GM06990 (cell line): ENCODE results near the gene TAPT1.

Experiments used
- DNase-seq: peaks from one replicate; pipeline ENCODE4 v3.0.0-alpha.2; 2011; ENCODE audit not compliant: insufficient read length; ENCODE audit errors: extremely low read depth
- H3K27me3 ChIP-seq: replicated peaks from 2 replicates; pipeline ENCODE4 v1.6.0; 2011; ENCODE audit warnings: low read length; ENCODE audit not compliant: control insufficient read depth, insufficient read depth
- H3K36me3 ChIP-seq: 2 replicates; pipeline ENCODE4 v1.5.1; 2011; ENCODE audit warnings: low read length; ENCODE audit not compliant: control insufficient read depth, insufficient read depth
- H3K4me3 ChIP-seq: replicated peaks from 2 replicates; pipeline ENCODE4 v1.5.1; 2011; ENCODE audit warnings: low read depth, mild to moderate bottlenecking, control low read depth, low read length
- TF ChIP-seq, protein P1 (sequence below): IDR thresholded peaks from 2 replicates; pipeline ENCODE4 v1.5.1; 2011; ENCODE audit warnings: low read length, control low read depth, mild to moderate bottlenecking, inconsistent platforms; ENCODE audit not compliant: insufficient read depth, poor library complexity, severe bottlenecking

The TAPT1 gene

DNA sequence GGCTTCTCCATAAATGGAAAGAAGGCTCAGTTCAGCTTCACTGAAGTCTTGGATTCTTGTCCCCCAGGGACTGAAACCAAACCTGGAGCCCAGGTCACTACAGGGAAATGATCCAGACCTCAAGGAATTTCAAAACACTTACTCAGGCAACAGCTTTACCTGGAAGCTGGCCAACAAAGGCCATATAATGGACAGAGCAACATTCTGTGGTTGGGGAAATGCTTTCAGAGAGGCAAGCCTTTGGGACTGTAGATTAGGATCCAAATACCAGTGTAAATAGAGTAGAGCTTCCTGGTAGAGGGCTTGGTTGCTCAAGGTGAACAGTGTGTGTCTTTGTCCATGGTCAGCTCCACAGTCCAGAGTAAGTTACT, 85.4 kb downstream of the TAPT1 start:
- H3K4me3 ChIP-seq = no peak overlapping the region
- DNase-seq = no peak
- H3K36me3 ChIP-seq = no peaks in the 10 kb centered on the region
- H3K27me3 ChIP-seq = no peaks in the 10 kb centered on the region
- TF ChIP-seq, protein P1, sequence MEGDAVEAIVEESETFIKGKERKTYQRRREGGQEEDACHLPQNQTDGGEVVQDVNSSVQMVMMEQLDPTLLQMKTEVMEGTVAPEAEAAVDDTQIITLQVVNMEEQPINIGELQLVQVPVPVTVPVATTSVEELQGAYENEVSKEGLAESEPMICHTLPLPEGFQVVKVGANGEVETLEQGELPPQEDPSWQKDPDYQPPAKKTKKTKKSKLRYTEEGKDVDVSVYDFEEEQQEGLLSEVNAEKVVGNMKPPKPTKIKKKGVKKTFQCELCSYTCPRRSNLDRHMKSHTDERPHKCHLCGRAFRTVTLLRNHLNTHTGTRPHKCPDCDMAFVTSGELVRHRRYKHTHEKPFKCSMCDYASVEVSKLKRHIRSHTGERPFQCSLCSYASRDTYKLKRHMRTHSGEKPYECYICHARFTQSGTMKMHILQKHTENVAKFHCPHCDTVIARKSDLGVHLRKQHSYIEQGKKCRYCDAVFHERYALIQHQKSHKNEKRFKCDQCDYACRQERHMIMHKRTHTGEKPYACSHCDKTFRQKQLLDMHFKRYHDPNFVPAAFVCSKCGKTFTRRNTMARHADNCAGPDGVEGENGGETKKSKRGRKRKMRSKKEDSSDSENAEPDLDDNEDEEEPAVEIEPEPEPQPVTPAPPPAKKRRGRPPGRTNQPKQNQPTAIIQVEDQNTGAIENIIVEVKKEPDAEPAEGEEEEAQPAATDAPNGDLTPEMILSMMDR = no peak

DNA sequence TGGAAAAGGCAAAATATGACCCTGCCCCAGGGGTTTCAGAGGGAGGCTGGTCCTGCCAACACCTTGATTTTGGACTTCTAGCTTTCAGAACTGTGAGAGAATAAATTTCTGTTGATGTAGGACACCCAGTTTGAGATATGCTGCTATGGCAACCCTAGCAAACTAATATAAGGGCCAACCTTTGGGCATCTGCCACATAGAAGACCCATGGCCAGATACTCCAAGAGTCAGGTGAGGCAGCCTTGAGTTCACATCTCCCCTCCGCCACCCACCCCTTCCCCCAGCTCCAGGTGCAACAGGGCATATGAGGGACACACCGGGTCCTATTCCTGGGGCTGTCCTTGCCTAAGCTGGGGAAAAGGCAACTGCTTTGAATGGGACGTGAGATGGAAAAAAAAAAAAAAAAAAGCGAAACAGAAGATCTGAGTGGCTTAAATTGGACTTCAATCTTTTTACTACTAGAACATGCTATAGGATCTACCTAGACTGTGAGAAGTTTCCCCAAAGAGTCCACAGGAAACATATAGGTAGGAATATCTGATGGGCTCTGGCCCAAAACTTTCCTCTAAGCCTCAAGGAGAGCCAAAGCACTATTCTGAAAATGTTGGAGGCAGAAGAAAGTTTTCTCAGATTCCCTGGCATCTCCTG, 85.9 kb downstream of the TAPT1 start:
- no peak for DNase-seq
- Histone ChIP-seq H3K27me3 (no peaks in the 10 kb centered on the region), H3K36me3 (no peaks in the 10 kb centered on the region), H3K4me3 (no peak overlapping the region)
- TF ChIP-seq, protein P1 = no peak

DNA sequence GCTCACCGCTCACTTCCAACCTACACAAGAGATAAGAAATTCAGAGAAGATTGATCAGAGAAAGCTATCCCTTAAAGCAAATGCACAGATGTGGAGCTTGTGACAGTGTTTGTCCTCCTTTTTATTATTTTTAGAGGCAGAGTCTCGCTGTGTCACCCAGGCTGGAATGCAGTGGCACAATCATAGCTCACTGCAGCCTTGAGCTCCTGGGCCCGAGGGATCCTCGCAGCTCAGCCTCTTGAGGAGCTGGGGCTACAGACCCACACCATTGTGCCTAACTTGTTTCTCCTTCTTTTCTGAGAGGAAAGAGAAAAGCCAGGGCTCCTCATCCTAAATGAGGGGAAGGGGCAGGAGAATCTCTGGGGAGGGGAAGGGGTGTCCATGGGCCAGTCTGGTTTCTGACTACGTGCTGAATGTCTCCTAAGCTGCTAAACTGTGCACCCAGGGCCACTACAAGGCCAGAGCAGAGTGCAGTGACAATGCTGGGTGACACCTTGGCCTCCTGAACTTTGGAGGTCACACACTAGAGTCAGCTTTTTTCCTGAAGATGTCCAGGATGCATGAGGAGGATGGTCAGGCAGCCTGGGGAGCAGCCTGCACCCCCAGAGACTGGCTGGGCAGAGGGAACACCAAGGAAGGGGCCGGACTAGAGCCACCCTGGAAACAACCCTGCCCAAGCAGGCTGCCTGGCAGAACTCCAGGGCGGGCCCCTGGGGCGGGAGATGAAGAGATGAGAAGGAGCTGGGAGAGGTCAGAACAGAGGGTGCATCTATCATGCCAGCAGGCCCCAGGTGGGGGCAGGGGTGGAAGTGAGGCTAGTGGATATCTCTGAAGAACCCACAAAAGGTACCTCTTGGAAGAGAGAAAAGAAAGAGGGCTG, 87.0 kb downstream of the TAPT1 start:
- H3K4me3 ChIP-seq = no peak overlapping the region
- H3K36me3 ChIP-seq = no peaks in the 10 kb centered on the region
- DNase-seq = no peak
- TF ChIP-seq, protein P1 = no peak
- H3K27me3 ChIP-seq = no peaks in the 10 kb centered on the region

DNA sequence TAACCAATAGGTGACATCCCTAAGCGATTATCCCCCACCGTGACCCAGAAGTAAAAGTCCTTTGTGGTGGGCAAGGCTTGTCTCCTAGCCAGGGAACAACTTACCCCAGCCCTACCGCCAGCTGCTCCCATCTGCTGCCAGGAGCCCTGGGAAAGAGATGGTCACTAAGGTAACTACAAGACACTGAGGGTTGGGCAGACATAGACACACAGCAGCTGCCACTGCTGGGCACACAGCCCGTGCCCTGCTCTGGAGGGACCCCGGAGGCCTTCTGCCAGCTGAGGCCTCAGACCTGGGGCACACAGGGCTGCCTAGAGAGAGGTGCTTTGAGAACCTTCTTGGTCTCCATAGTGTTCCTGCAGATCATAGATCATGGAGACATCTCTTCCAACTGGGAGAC, 89.4 kb downstream of the TAPT1 start:
- no peaks in the 10 kb centered on the region for H3K36me3 ChIP-seq
- TF ChIP-seq, protein P1 = no peak
- H3K27me3 ChIP-seq = no peaks in the 10 kb centered on the region
- DNase-seq = no peak
- no peak overlapping the region for H3K4me3 ChIP-seq

DNA sequence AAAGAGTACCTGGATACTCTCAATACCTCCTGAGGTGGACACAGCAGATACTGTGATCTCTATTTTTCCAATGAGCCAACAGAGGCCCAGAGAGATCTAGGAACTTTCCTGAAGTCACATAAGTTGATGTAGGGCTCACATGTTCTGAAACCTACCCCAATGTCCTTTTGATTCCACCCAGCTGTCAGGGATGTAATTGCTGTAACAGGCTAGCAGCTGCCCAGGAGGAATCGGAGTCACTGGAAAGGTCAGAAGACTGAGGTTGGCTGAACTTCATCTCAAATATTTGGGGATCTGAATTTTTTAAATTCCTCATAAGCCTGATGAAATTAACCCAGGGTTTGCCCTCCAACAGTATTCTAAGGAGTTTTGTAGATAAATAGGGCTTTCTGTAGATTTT, 90.0 kb downstream of the TAPT1 start:
- TF ChIP-seq, protein P1 = no peak
- Histone ChIP-seq H3K27me3 (no peaks in the 10 kb centered on the region), H3K36me3 (no peaks in the 10 kb centered on the region), H3K4me3 (no peak overlapping the region)
- no peak for DNase-seq
